22Rv1 (cell line): Measurements from ENCODE around the gene CNTNAP2.

Source experiments
- H3K27ac ChIP-seq: fragments of 450-650 bp; 2 replicates; pipeline ENCODE4 v1.5.1; 2017
- CTCF ChIP-seq: fragments of 450-650 bp; IDR thresholded peaks from 2 replicates; pipeline ENCODE4 v1.5.1; 2017; ENCODE audit warnings: mild to moderate bottlenecking
- ZFX ChIP-seq: fragments of 450-650 bp; IDR thresholded peaks from 2 replicates; pipeline ENCODE4 v1.6.1; 2017; ENCODE audit warnings: antibody characterized with exemption, borderline replicate concordance

Gene CNTNAP2

GRCh38 chr7:147859033-147859432, 1742.4 kb downstream of the CNTNAP2 start:
- TF ChIP-seq ZFX (no peak), CTCF (no peak)
- no peak overlapping the region for H3K27ac ChIP-seq

- TF ChIP-seq CTCF = no peak
- no peak for TF ChIP-seq ZFX
- no peak overlapping the region for H3K27ac ChIP-seq
These were observed 1742.9 kb downstream of the CNTNAP2 start for GRCh38 chr7:147859486-147859885.

- H3K27ac ChIP-seq = no peak overlapping the region
- no peak for TF ChIP-seq CTCF
- TF ChIP-seq ZFX = no peak
These were observed 1744.6 kb downstream of the CNTNAP2 start for GRCh38 chr7:147861058-147861716.

GRCh38 chr7:147861945-147862344, 1745.3 kb downstream of the CNTNAP2 start:
- TF ChIP-seq CTCF (no peak), ZFX (no peak)
- H3K27ac ChIP-seq = no peak overlapping the region

- H3K27ac ChIP-seq = no peak overlapping the region
- TF ChIP-seq CTCF = no peak
- no peak for TF ChIP-seq ZFX
These were observed 1752.9 kb downstream of the CNTNAP2 start for GRCh38 chr7:147869456-147869855.

- TF ChIP-seq ZFX (no peak), CTCF (no peak)
These were observed 1762.5 kb downstream of the CNTNAP2 start for GRCh38 chr7:147878912-147879661.

GRCh38 chr7:147885869-147886268, 1769.3 kb downstream of the CNTNAP2 start:
- no peak for TF ChIP-seq ZFX
- TF ChIP-seq CTCF = no peak
- no peak overlapping the region for H3K27ac ChIP-seq

More at GRCh38 chr7:147878912-147879661, 1762.5 kb downstream of the CNTNAP2 start:
- H3K27ac ChIP-seq = no peak overlapping the region
